IMR-90 (cell line): ENCODE data around the gene SLC6A4. TPM values are rescaled to one million over a fixed set of nuclear protein-coding genes. Genes with fewer than 3 reads are reported as not detected.

Source experiments
- ATAC-seq: fragments of 200-7000 bp; cut with Tn5 transposase; 2 replicates; pipeline ENCODE4 v1.9.1; 2020; ENCODE audit warnings: low read depth, mild to moderate bottlenecking, moderate library complexity
- BruUV-seq: library from RNA; stranded (reverse); fragments of 400-500 nt; replicated peaks from 2 replicates; lab custom pipeline; 2021; lab: Mats Ljungman, UMichigan
- CTCF ChIA-PET: fragments of 300-600 bp; formaldehyde crosslinking; extraction: SDS; loops from one replicate; lab custom pipeline; 2021; ENCODE audit warnings: antibody characterized with exemption; lab: Yijun Ruan, JAX
- POLR2A ChIA-PET: fragments of 300-600 bp; sonication (Branson Sonifier 250); formaldehyde crosslinking; loops from one replicate; lab custom pipeline; 2022; ENCODE audit warnings: antibody characterized with exemption; ENCODE audit not compliant: unreplicated experiment; lab: Charles Lee
- DNase-seq: peaks from one replicate; pipeline ENCODE4 v3.0.0; 2013
- H2AFZ ChIP-seq: replicated peaks from 2 replicates; pipeline ENCODE3; 2013; ENCODE audit warnings: low read length, mild to moderate bottlenecking; ENCODE audit not compliant: poor library complexity
- H2AK5ac ChIP-seq: 2 replicates; pipeline ENCODE4 v1.6.1; 2013; ENCODE audit warnings: low read depth, low read length, inconsistent platforms
- H2AK9ac ChIP-seq: replicated peaks from 2 replicates; pipeline ENCODE3; 2013; ENCODE audit warnings: mild to moderate bottlenecking, low read depth, low read length, moderate library complexity; ENCODE audit not compliant: poor library complexity
- H2BK120ac ChIP-seq: 2 replicates; pipeline ENCODE4 v1.6.1; 2013; ENCODE audit warnings: low read depth, low read length, inconsistent platforms
- H2BK15ac ChIP-seq: 3 replicates; pipeline ENCODE4 v1.6.1; 2013; ENCODE audit warnings: low read depth, low read length, inconsistent platforms
- H2BK20ac ChIP-seq: 2 replicates; pipeline ENCODE4 v1.6.1; 2013; ENCODE audit warnings: low read depth, mild to moderate bottlenecking, inconsistent platforms, low read length, moderate library complexity
- H2BK5ac ChIP-seq: 2 replicates; pipeline ENCODE4 v1.6.1; 2013; ENCODE audit warnings: mild to moderate bottlenecking, low read depth, low read length, inconsistent platforms; ENCODE audit not compliant: poor library complexity, severe bottlenecking
- H3K14ac ChIP-seq: replicated peaks from 2 replicates; pipeline ENCODE4 v1.6.1; 2013; ENCODE audit warnings: low read depth, low read length, inconsistent platforms
- H3K18ac ChIP-seq: 2 replicates; pipeline ENCODE4 v1.6.1; 2013; ENCODE audit warnings: low read depth, low read length, control low read depth
- H3K23ac ChIP-seq: 2 replicates; pipeline ENCODE4 v1.6.1; 2013; ENCODE audit warnings: low read depth, low read length, inconsistent platforms
- H3K27ac ChIP-seq: 2 replicates; pipeline ENCODE4 v1.5.1; 2013; ENCODE audit warnings: mild to moderate bottlenecking, control low read depth, low read length; ENCODE audit not compliant: insufficient read depth
- H3K27me3 ChIP-seq: 2 replicates; pipeline ENCODE4 v1.6.1; 2013; ENCODE audit warnings: low read length; ENCODE audit not compliant: control insufficient read depth, insufficient read depth
- H3K36me3 ChIP-seq: 2 replicates; pipeline ENCODE4 v1.6.1; 2013; ENCODE audit warnings: low read length, mixed read lengths; ENCODE audit not compliant: control insufficient read depth, insufficient read depth
- H3K4ac ChIP-seq: 2 replicates; pipeline ENCODE4 v1.6.1; 2013; ENCODE audit warnings: low read depth, low read length, inconsistent platforms
- H3K4me1 ChIP-seq: 2 replicates; pipeline ENCODE4 v1.6.1; 2013; ENCODE audit warnings: low read length, mixed read lengths; ENCODE audit not compliant: control insufficient read depth, insufficient read depth
- H3K4me2 ChIP-seq: 2 replicates; pipeline ENCODE4 v1.6.1; 2013; ENCODE audit warnings: low read depth, mild to moderate bottlenecking, control low read depth, low read length, moderate library complexity
- H3K4me3 ChIP-seq: 2 replicates; pipeline ENCODE4 v1.5.1; 2013; ENCODE audit warnings: low read depth, mild to moderate bottlenecking, control low read depth, low read length, moderate library complexity; ENCODE audit not compliant: insufficient read depth
- H3K56ac ChIP-seq: 2 replicates; pipeline ENCODE4 v1.6.1; 2013; ENCODE audit warnings: low read length, inconsistent platforms; ENCODE audit not compliant: insufficient read depth; ENCODE audit errors: extremely low read depth
- H3K79me1 ChIP-seq, 2 experiments: 2 replicates each; pipeline ENCODE4 v1.6.1; 2013; ENCODE audit warnings: low read length in 2 of 2, inconsistent platforms in 1 of 2, low read depth in 1 of 2
- H3K9ac ChIP-seq: 2 replicates; pipeline ENCODE4 v1.6.1; 2013; ENCODE audit warnings: low read depth, low read length, control low read depth
- H3K9me1 ChIP-seq: 2 replicates; pipeline ENCODE4 v1.6.1; 2013; ENCODE audit warnings: low read length, inconsistent platforms; ENCODE audit not compliant: insufficient read depth
- H3K9me3 ChIP-seq: 2 replicates; pipeline ENCODE4 v1.6.1; 2013; ENCODE audit warnings: low read length; ENCODE audit not compliant: control insufficient read depth, insufficient read depth
- H4K20me1 ChIP-seq: 2 replicates; pipeline ENCODE4 v1.6.1; 2013; ENCODE audit warnings: low read length, inconsistent platforms; ENCODE audit not compliant: insufficient read depth
- H4K5ac ChIP-seq: 2 replicates; pipeline ENCODE4 v1.6.1; 2013; ENCODE audit warnings: mild to moderate bottlenecking, low read depth, low read length, control low read depth
- H4K8ac ChIP-seq, 2 experiments: 2 replicates each; pipeline ENCODE4 v1.6.1; 2013; ENCODE audit warnings: low read depth in 2 of 2, low read length in 2 of 2, control low read depth in 1 of 2, inconsistent platforms in 1 of 2
- H4K91ac ChIP-seq: 2 replicates; pipeline ENCODE4 v1.6.1; 2013; ENCODE audit warnings: low read depth, low read length, inconsistent platforms; ENCODE audit not compliant: insufficient read depth
- MAFK ChIP-seq: IDR thresholded peaks from 2 replicates; pipeline ENCODE4 v1.6.1; 2012; ENCODE audit warnings: low read depth, low read length, improper control_type of control experiment
- POLR2A ChIP-seq: IDR thresholded peaks from 2 replicates; pipeline ENCODE4 v1.6.1; 2012; ENCODE audit warnings: mild to moderate bottlenecking, low read depth, low read length
- RCOR1 ChIP-seq: IDR thresholded peaks from 2 replicates; pipeline ENCODE4 v1.6.1; 2012; ENCODE audit warnings: mild to moderate bottlenecking, low read length, improper control_type of control experiment; ENCODE audit not compliant: insufficient replicate concordance
- WGBS, 2 experiments: methylation state at CpG; one replicate each; pipeline versions ENCODE4 v1.1.5 to v1.1.7; 2013; ENCODE audit warnings: missing lambda C conversion rate in 2 of 2; ENCODE audit not compliant: insufficient read length in 1 of 2; ENCODE audit errors: extremely low coverage in 2 of 2; 5-methylcytosine and 5-hydroxymethylcytosine counted together
- dilution Hi-C: fragments of 300-500 bp; cut with HindIII; formaldehyde crosslinking; loops from one replicate; pipeline ENCODE4 v1.14.3; 2018; ENCODE audit warnings: low sequenced_read_pairs; ENCODE audit not compliant: unreplicated experiment
- in situ Hi-C: fragments of 300-500 bp; cut with MboI; formaldehyde crosslinking; loops from 3 replicates; pipeline ENCODE4 v1.14.3; 2019; ENCODE audit warnings: low sequenced_read_pairs, inconsistent platforms, mixed read lengths
- intact Hi-C: fragments of 100-400 bp; cut with micrococcal nuclease; formaldehyde crosslinking; loops from 2 replicates; pipeline ENCODE4 v1.10.0; 2022
- polyA plus RNA-seq, 3 experiments: library from polyadenylated mRNA; depleted of rRNA; stranded (reverse); fragments of >200 nt; gene quantifications; 2 replicates each; pipeline ENCODE4 v1.2.3, GENCODE V29; 2012; ENCODE audit warnings: low replicate concordance in 1 of 3
- total RNA-seq: library from RNA; depleted of rRNA; stranded (reverse); fragments of >200 nt; gene quantifications from 2 replicates; pipeline ENCODE4 v1.2.3, GENCODE V29; 2012

The SLC6A4 gene
- total and polyA plus RNA-seq, 2 of the 4 experiments (the other 2 are of a cell fraction) = under 0.01 TPM; not detected in 1

DNA sequence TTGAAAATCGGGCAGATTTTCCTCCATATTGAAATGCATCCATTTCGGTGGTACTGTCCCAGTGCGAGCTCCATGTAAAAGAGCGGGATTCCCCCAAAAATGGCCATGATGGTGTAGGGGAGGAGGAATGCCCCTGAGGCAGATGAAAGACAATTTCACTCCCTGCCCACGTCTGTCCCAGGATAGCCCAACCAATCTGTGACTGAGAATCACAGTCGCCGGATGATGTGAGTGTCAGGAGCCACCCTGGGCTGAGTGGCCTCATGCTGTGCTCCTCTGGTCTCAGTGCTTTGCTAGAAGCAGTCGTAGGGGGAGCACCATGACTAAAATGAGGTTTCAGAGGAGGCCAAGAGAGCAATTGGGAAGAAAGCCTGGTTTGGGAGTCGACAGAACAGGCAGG lies 16.7 kb downstream of the SLC6A4 start:
- Histone ChIP-seq H3K4ac (no peak overlapping the region), H4K20me1 (no peaks in the 10 kb centered on the region), H2BK120ac (no peak overlapping the region), H2BK15ac (no peak overlapping the region), H4K5ac (no peak overlapping the region), H3K4me3 (no peak overlapping the region), H3K9me1 (no peaks in the 10 kb centered on the region), H4K91ac (no peak overlapping the region), H3K14ac (no peak overlapping the region), H2AK5ac (no peak overlapping the region), H3K56ac (no peak overlapping the region), H3K9ac (no peak overlapping the region), H3K79me1 (no peaks in the 10 kb centered on the region), H2BK20ac (no peak overlapping the region), H3K23ac (no peak overlapping the region), H3K27ac (no peak overlapping the region), H2AFZ (no peak overlapping the region), H3K9me3 (no peaks in the 10 kb centered on the region), H3K36me3 (no peaks in the 10 kb centered on the region), H3K27me3 (peaks cover 37% of the 10 kb centered on the region), H3K4me2 (no peak overlapping the region), H3K18ac (no peak overlapping the region), H2AK9ac (no peak overlapping the region), H2BK5ac (no peak overlapping the region), H3K4me1 (no peaks in the 10 kb centered on the region), H4K8ac (no peak overlapping the region)
- no peak for ATAC-seq
- dilution Hi-C loops = no loop called here
- WGBS, 2 experiments = 60% methylated on average over 1 of the region's 9 CpGs; no CpG with 5 or more reads in 1 of the 2 experiments
- no peak for TF ChIP-seq POLR2A
- TF ChIP-seq MAFK = no peak
- no peak for TF ChIP-seq RCOR1
- ChIA-PET POLR2A (no interaction called here), CTCF (no interaction called here)
- no peak for DNase-seq
- no TSS peak for BruUV-seq
- intact Hi-C loops = no loop called here
- in situ Hi-C loops = no loop called here
